ENCODE results near the gene SEH1L.

DNA sequence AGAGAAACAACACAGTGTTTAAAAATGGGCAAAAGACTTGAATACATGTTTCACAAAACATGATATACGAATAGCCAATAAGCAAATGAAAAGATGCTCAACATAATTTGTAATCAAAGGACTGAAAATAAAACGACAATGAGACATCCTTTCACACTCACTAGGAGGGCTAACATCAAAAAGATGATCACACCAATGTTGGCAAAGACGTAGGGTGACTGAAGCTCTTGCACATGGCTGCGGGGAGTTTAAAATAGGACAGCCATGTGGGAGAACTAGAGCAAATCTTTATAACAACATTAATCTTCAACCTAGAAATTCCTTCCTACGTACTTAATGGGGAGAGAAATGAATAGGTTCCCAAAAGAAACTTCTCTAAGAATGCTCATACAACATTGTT, 19.2 kb upstream of the SEH1L start:
- no peak for TF ChIP-seq CTCF (conservative IDR thresholded peaks at IDR 0.05 in 1 of 2, IDR thresholded peaks at IDR 0.05 in 1 of 2; ENCODE audit: low read depth in 1 of 2, low read length in 2 of 2)
- TF ChIP-seq EZH2 (IDR thresholded peaks at IDR 0.05; ENCODE audit: low read length, missing control alignments) = no peak

Measured in fibroblast of lung (primary cell).